ENCODE measurements around the gene DPP6.

DPP6 gene

GRCh38 chr7:154474903-154475520 is 422.8 kb downstream of the DPP6 start:
- no peak for DNase-seq

- no peak for DNase-seq
These were observed 423.7 kb downstream of the DPP6 start for GRCh38 chr7:154475864-154476263.

GRCh38 chr7:154480817-154481216 is 428.6 kb downstream of the DPP6 start:
- DNase-seq = no peak

- DNase-seq = no peak
These were observed 430.7 kb downstream of the DPP6 start for GRCh38 chr7:154482863-154483262.

GRCh38 chr7:154484406-154484805 is 432.2 kb downstream of the DPP6 start:
- DNase-seq = no peak

- no peak for DNase-seq
These were observed 432.7 kb downstream of the DPP6 start for GRCh38 chr7:154484943-154485342.

- DNase-seq = no peak
These were observed 437.7 kb downstream of the DPP6 start for GRCh38 chr7:154489897-154490296.

- no peak for DNase-seq
These were observed 441.4 kb downstream of the DPP6 start for GRCh38 chr7:154493594-154493993.

GRCh38 chr7:154497751-154498150 is 445.6 kb downstream of the DPP6 start:
- no peak for DNase-seq

GRCh38 chr7:154503962-154504550 is 451.9 kb downstream of the DPP6 start:
- no peak for DNase-seq

- no peak for DNase-seq
These were observed 452.7 kb downstream of the DPP6 start for GRCh38 chr7:154504918-154505317.

GRCh38 chr7:154505362-154505761 is 453.2 kb downstream of the DPP6 start:
- DNase-seq = no peak

- DNase-seq = no peak
These were observed 457.0 kb downstream of the DPP6 start for GRCh38 chr7:154509192-154509591.

GRCh38 chr7:154512121-154512833 is 460.1 kb downstream of the DPP6 start:
- no peak for DNase-seq

- no peak for DNase-seq
These were observed 465.6 kb downstream of the DPP6 start for GRCh38 chr7:154517768-154518167.

- no peak for DNase-seq
These were observed 467.0 kb downstream of the DPP6 start for GRCh38 chr7:154519229-154519628.

- no peak for DNase-seq
These were observed 477.9 kb downstream of the DPP6 start for GRCh38 chr7:154530136-154530535.

- DNase-seq = no peak
These were observed 480.6 kb downstream of the DPP6 start for GRCh38 chr7:154532771-154533170.

GRCh38 chr7:154540596-154540995 is 488.4 kb downstream of the DPP6 start:
- no peak for DNase-seq

GRCh38 chr7:154541606-154542005 is 489.4 kb downstream of the DPP6 start:
- DNase-seq = no peak

GRCh38 chr7:154546946-154547587 is 494.9 kb downstream of the DPP6 start:
- no peak for DNase-seq

- no peak for DNase-seq
These were observed 501.6 kb downstream of the DPP6 start for GRCh38 chr7:154553711-154554265.

GRCh38 chr7:154559454-154559853 is 507.3 kb downstream of the DPP6 start:
- DNase-seq = no peak

GRCh38 chr7:154564676-154565075 is 512.5 kb downstream of the DPP6 start:
- no peak for DNase-seq
